Renal cortical epithelial cell (primary cell): ENCODE results near the gene RAMP1. TPM values are rescaled to one million over a fixed set of nuclear protein-coding genes. Genes with fewer than 3 reads are reported as not detected.
"Not testable (repeated sequence)": the region's sequence is repeated elsewhere in the genome, so short reads cannot be mapped to it uniquely, and the experiment has no call there.

Experiments used
- DNase-seq: peaks from one replicate; pipeline ENCODE4 v3.0.0-alpha.2; 2011; ENCODE audit warnings: low read depth
- total RNA-seq: library from RNA; depleted of rRNA; stranded (reverse); fragments of >200 nt; gene quantifications from 2 replicates; pipeline ENCODE4 v1.2.3, GENCODE V29; 2014

RAMP1 gene
- total RNA-seq: 0.50 and 2.6 TPM in 2 replicates

DNA sequence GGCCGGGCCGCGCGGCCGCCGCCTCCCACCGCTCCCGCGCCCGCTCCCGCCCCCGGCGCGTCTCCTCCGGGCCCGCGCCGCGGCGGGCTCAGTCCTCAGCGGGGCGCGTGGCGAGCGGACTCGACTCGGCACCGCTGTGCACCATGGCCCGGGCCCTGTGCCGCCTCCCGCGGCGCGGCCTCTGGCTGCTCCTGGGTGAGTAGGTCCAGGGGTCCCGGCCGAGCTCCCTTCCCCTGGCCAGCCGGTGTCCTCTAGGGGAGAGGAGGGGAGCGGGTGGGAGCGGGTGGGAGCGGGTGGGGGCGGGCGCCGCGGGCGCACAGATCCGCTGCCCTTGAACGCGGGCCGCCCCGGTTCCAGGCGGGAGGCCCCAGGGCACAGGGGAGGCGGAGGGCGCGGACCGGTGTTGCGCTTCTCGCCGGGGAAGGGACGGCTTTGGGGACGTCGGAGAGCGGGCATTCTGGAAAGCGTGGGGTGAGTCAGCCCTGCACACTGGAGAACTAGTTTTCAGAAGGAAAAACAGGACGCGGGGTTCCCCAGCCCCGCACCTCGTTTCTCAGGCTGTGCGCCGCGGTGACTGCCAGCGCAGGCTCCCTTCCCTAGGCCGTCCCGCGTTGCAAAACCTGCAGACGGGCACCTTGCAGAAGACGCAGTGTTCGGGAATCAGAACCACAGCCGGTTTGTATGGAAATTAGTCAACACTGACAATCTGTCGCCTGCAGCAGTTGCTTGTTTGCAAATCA lies at the start of gene RAMP1:
TSS of gene RAMP1 (plus strand) at position 91 of the 740 bp plus-strand sequence. CDS start at position 144, 53 bp downstream.
- DNase-seq: no peak

DNA sequence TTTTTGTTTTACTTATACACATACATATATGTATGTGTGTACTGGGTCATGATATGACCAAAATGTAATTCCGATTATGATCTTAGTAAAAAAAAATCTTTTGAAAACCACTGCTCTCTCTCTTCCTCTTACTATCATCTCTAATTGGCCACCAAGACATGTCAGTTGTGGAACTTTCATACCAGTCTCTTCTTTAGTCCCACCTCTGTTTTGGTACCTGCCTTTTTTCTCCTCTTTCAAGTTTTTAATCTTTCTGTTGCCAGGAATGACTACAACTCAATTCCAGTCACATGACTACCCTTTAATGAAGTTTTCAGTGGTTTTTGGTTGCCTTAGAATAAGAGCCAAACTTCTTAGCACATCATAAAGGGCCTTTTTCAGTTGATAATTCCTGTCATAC lies 43.8 kb upstream of the RAMP1 start:
- no peak for DNase-seq

- DNase-seq: no peak
Measured at GRCh38 chr2:237816531-237816930, 42.9 kb upstream of the RAMP1 start.

DNA sequence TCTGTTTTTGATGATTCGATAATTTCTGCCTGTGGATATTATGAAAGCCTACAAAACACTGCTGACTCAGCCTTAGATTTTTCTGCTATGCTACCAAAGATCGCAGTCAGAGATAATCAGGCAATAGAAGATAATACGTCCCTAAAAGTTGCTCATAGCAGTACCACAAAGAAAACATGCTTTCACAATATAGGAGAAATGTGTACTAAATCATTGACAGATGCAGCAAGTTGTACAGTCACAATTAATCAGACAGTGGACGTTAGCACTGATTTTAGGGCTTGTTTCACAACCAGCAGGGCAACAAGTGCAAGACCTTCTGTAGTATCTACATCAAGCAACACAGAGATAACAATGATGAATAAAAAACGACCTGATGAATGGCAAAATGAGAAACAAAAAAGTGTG lies 41.4 kb upstream of the RAMP1 start:
- peak; percentile 16 for DNase-seq

GRCh38 chr2:237819231-237819630 lies 40.2 kb upstream of the RAMP1 start:
- no peak for DNase-seq

GRCh38 chr2:237820421-237820820 lies 39.0 kb upstream of the RAMP1 start:
- no peak for DNase-seq

- no peak for DNase-seq
Measured at GRCh38 chr2:237823544-237823943, 35.9 kb upstream of the RAMP1 start.

DNA sequence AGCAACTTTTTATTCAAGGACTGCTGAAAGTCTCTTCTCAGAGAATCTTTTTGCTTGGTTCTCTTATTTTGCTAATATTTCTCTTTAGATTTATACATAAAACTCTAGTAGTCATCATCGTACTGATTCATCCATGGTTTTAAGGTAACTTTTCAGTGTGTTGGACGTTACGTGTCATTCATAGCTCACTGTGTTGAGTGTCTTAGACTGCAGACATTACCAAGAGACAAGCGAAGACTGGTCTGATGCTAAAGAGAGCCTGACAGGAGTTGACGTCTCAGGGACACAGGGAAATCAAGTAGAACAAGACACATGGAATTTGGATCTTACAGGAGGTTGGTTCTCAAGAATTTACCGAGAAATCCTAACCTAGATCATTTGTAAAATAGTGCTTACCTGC lies 35.3 kb upstream of the RAMP1 start:
- no peak for DNase-seq

- DNase-seq: no peak
Measured at GRCh38 chr2:237827421-237827987, 31.9 kb upstream of the RAMP1 start.

- no peak for DNase-seq
Measured at GRCh38 chr2:237830522-237830921, 28.9 kb upstream of the RAMP1 start.

GRCh38 chr2:237833546-237833945 lies 25.9 kb upstream of the RAMP1 start:
- DNase-seq: no peak

GRCh38 chr2:237835372-237835771 lies 24.1 kb upstream of the RAMP1 start:
- DNase-seq: no peak

DNA sequence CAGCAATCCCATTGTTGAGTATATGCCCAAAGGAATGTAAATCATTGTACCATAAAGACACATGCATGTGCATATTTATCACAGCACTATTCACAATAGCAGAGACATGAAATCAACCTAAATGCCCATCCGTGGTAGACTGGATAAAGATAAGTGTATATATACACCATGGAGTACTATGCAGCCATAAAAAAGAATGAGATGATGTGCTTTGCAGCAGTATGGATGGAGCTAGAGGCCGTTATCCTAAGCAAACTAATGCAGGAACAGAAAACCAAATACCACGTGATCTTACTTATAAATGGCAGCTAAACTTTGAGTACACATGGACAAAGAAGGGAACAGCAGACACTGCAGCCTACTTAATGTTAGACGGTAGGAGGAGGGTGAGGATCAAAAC lies 18.4 kb upstream of the RAMP1 start:
- no peak for DNase-seq

GRCh38 chr2:237848940-237849339 lies 10.5 kb upstream of the RAMP1 start:
- not testable (repeated sequence) for DNase-seq

GRCh38 chr2:237854295-237854694 lies 5.1 kb upstream of the RAMP1 start:
- no peak for DNase-seq

DNA sequence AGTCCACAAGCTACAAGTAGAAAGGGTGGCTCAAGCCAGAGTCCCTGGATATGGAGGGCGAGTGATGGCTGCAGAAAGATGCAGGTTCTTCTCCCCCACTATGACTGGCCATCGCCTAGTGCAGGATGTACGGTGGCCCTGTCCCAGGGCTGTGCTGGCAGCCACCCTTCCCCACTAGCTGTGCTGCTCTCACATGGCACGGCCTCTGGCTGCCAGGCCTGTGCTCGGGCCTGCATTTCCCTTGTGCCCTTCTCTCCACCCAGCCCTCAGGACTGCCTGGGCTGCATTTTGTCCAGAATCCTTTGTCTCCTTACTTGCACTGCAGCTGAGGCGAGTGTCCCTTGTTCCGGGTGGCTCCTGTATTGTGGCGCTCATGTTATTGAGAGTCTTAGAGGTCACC lies 1.6 kb upstream of the RAMP1 start:
- DNase-seq: no peak

DNA sequence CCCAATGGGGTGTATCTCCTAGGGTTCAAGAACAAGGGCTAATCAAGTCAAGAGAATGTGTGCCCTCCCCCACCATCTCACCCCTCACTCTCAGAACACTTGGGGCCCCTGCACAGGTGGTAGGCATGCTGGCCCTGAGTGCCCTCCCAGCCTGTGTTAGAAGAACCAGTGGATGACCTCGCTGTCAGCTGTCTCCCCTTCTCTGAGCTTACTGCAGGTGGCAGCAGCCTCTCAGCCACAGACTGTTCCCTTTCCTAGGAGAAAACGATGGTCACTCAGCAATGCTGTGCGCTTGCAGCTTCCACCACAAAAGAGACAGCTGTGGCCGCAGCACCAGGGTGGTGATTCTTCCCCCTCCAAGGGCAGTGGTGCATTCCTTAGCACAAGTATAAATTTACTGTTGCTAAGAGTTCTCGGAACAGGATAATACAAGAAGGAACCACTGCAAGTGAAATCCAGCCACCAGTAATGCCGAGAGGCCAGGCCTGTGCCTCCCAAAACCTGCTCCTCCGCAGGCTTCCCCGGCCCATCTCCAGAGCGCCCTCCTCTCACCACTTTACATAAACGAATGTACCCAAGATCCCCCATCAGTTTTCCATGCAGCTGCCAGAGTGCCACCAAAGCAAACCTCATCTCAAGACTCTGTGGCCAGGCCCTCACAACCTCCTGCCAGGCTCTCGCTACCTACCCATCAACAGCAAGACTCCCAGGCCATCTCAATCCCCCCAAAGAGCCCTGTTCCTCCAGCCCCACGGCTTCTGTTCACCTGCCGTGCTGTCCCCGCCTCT lies 935 bp upstream of the RAMP1 start:
- DNase-seq: peak; percentile 72

DNA sequence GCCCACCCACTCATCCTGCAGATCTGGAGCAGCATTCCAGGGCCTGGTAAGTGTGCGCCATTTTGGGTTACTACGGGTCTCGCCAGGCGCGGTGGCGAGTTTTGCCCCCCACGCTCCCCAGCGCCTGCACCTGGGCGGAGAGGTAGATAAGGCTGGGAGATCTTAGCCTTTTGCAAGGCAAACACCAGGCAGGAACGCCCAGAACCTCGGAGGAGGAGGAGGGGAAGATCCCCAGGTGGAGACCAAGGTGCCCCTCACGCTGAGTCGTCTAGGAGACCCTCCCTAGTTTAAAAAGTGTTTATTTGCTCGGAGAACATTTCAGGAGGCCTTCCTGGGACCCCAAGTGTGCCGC lies 365 bp upstream of the RAMP1 start:
- no peak for DNase-seq

DNA sequence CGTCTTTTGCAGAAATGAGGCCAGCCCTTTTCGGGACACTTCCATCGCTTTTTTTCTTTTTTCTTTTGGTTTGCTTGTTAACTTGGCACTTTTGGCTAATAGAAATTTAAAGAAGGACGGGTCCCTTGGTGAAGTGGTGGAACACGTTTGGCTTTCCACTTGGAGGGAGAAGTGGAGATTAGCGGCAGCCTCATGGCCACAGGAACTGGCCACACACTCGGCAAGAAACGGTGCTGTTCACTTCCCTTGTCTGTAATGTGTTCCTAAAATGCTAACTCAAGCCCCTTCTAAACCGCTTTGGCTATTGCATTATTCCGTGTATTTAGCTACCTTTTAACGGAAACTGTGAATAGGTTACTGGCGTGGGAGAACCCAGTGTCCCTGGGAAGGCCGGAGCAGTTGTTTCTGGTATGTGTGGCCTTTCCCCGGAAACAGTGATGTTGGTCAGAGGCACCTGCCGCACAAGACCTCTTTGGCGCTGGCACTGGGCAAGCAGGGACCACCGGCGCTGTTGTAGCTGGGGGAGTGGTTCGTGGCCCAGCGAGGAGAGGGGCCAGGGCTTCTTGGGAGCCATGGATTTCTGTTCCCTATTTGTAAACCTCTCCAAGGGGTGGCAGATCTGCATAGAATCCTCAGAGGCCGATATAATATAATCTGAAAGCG lies 981 bp downstream of the RAMP1 start:
- DNase-seq: no peak

GRCh38 chr2:237861875-237862527 lies 2.6 kb downstream of the RAMP1 start:
- DNase-seq: no peak

DNA sequence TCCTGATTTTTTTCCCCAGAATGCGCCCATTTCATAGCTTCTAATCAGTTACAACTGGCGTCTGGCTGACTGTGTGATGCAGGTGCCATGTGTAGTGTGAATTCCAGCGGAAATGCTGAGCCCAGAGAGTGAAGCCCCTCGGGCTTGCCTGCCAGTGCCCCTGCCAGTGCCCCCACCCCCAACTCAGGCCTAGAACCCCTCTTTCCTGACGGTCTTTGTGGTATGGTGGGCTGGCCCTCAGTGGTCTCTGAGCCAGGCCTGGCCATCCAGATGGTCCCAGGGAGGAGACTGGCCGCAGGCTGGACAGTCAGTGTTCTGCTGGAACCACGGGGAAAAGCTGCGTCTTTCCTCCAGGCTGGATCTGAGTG lies 3.1 kb downstream of the RAMP1 start:
- DNase-seq: no peak

GRCh38 chr2:237863102-237863511 lies 3.7 kb downstream of the RAMP1 start:
- no peak for DNase-seq
